Measurements from ENCODE around the gene HABP4.

The HABP4 gene

DNA sequence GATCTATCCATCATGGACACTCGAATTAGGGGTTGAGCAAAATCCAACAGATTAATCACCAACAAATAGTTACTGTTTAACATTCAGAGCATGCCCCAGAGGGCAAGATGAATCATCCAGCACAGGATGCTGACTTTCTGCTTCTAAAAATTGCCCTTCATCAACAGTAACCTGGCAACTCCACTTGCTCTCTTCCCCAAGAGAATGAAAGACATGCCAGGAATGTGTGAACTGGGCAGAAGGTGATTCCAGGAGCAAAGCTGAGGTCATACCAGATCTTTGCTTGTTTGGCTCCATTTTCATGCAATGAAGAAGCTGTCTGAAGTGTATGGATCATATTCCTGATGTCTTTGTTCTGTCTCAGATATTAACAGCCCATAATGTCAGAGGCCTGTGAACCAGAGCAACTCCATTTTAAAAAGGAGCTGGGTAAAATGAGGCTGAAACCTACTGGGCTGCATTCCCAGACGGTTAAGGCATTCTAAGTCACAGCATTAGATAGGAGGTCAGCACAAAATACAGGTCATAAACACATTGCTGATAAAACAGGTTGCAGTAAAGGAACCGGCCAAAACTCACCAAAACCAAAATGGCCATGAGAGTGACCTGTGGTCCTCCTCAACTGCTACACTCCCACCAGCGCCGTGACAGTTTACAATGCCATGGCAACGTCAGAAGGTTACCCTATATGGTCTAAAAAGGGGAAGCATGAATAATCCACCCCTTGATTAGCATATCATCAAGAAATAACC, 29.3 kb upstream of the HABP4 start:
- Mint-ChIP-seq H3K27me3 (ENCODE audit: low read depth) (no peaks in the 10 kb centered on the region), H3K9me3 (no peaks in the 10 kb centered on the region), H3K4me1 (ENCODE audit: low read depth) (peaks cover 32% of the 10 kb centered on the region), H3K27ac (peak overlapping the region; percentile 80), H3K4me3 (peak overlapping the region; percentile 62), H3K36me3 (ENCODE audit: low read depth) (peaks cover 10% of the 10 kb centered on the region)
- peak; percentile 32 for DNase-seq (ENCODE audit: low spot score)

DNA sequence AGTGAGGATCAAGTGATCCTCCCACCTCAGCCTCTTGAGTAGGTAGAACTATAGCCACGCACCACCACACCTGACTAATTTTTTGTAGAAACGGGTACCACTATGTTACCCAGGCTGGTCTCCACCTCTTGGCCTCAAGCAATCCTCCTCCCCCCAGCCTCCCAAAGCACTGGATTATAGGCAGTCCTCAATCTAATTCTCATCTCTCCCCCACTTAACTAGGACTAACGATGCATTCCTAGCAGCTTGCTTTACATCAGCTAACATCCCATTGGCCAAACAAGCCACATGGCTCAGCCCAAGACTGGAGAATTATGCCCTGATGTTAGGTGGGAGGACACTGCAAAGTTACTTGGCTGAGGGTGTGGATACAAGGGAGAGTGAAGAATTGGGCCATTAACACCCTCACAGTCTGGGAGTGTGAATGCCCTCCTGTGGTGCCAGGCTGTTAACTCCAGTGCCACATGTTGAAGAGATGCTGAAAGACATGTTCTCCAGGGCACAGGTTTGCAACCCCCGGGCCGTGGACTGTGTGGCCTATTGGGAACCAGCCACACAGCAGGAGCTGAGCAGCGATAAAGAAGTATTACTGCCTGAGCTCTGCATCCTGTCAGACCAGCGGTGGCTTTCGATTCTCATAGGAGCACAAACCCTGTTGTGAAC, 26.5 kb upstream of the HABP4 start:
- H3K4me3 Mint-ChIP-seq = no peak overlapping the region
- H3K4me1 Mint-ChIP-seq (ENCODE audit: low read depth) = peaks cover 26% of the 10 kb centered on the region
- H3K9me3 Mint-ChIP-seq = no peaks in the 10 kb centered on the region
- no peak for DNase-seq (ENCODE audit: low spot score)
- no peaks in the 10 kb centered on the region for H3K36me3 Mint-ChIP-seq (ENCODE audit: low read depth)
- H3K27me3 Mint-ChIP-seq (ENCODE audit: low read depth) = peaks cover 4% of the 10 kb centered on the region
- H3K27ac Mint-ChIP-seq = no peak overlapping the region

- no peak overlapping the region for H3K4me3 Mint-ChIP-seq
- no peaks in the 10 kb centered on the region for H3K36me3 Mint-ChIP-seq (ENCODE audit: low read depth)
- peaks cover 26% of the 10 kb centered on the region for H3K4me1 Mint-ChIP-seq (ENCODE audit: low read depth)
- DNase-seq (ENCODE audit: low spot score) = no peak
- peaks cover 4% of the 10 kb centered on the region for H3K27me3 Mint-ChIP-seq (ENCODE audit: low read depth)
- no peak overlapping the region for H3K27ac Mint-ChIP-seq
- H3K9me3 Mint-ChIP-seq = no peaks in the 10 kb centered on the region
Measured at GRCh38 chr9:96423985-96424336, 26.0 kb upstream of the HABP4 start.

- no peaks in the 10 kb centered on the region for H3K36me3 Mint-ChIP-seq (ENCODE audit: low read depth)
- no peak overlapping the region for H3K27ac Mint-ChIP-seq
- no peak for DNase-seq (ENCODE audit: low spot score)
- H3K4me3 Mint-ChIP-seq = no peak overlapping the region
- peaks cover 7% of the 10 kb centered on the region for H3K27me3 Mint-ChIP-seq (ENCODE audit: low read depth)
- H3K4me1 Mint-ChIP-seq (ENCODE audit: low read depth) = peaks cover 13% of the 10 kb centered on the region
- H3K9me3 Mint-ChIP-seq = no peaks in the 10 kb centered on the region
Measured at GRCh38 chr9:96425500-96426169, 24.3 kb upstream of the HABP4 start.

DNA sequence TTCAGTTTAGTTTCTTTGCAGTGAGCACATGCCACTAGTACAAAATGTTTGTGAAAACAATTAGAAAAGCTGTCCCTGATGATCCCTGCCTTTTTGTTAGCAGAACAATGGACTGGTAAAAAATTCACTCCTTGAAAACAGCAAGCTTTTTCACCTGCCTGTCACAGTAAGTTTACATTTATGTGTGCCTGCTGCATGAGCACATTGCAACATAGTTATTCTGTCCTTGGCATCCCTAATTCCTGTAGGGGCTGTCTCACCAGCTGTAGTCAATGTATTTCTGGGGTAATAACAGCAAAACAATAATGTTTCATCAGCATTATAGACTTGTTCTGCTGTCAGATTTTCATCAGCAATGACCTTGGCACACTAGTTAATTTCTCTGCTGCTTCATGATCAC, 20.2 kb upstream of the HABP4 start:
- Mint-ChIP-seq H3K36me3 (ENCODE audit: low read depth) (no peaks in the 10 kb centered on the region), H3K9me3 (no peaks in the 10 kb centered on the region), H3K4me3 (no peak overlapping the region), H3K4me1 (ENCODE audit: low read depth) (peaks cover 3% of the 10 kb centered on the region), H3K27ac (no peak overlapping the region), H3K27me3 (ENCODE audit: low read depth) (peaks cover 10% of the 10 kb centered on the region)
- DNase-seq (ENCODE audit: low spot score) = no peak

GRCh38 chr9:96430377-96430776, 19.6 kb upstream of the HABP4 start:
- Mint-ChIP-seq H3K27ac (no peak overlapping the region), H3K36me3 (ENCODE audit: low read depth) (no peaks in the 10 kb centered on the region), H3K4me3 (no peak overlapping the region), H3K4me1 (ENCODE audit: low read depth) (peaks cover 2% of the 10 kb centered on the region), H3K9me3 (no peaks in the 10 kb centered on the region), H3K27me3 (ENCODE audit: low read depth) (peaks cover 10% of the 10 kb centered on the region)
- no peak for DNase-seq (ENCODE audit: low spot score)

- Mint-ChIP-seq H3K4me3 (no peak overlapping the region), H3K27me3 (ENCODE audit: low read depth) (peaks cover 4% of the 10 kb centered on the region), H3K4me1 (ENCODE audit: low read depth) (no peaks in the 10 kb centered on the region), H3K36me3 (ENCODE audit: low read depth) (no peaks in the 10 kb centered on the region), H3K9me3 (no peaks in the 10 kb centered on the region), H3K27ac (no peak overlapping the region)
- DNase-seq (ENCODE audit: low spot score) = no peak
Measured at GRCh38 chr9:96435345-96435744, 14.6 kb upstream of the HABP4 start.

DNA sequence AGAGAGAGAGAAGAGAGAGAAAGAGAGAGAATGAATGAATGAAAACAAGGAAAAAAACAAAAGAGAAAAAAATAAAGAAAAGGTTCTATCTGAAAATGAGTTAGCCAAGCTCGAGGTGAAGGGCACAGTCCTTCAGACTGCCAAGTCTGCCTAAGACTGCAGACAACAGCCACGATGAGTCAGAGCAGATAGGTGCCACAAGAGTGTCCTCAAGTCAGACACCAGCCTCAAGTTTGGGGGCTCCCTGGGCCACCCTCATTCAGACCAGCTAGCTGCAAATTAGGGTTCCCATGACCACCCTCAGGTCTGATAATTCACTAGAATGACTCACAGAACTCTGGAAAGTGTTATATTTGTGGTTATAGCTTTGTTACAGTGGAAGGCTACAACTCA, 13.9 kb upstream of the HABP4 start:
- H3K27me3 Mint-ChIP-seq (ENCODE audit: low read depth) = peaks cover 3% of the 10 kb centered on the region
- no peaks in the 10 kb centered on the region for H3K4me1 Mint-ChIP-seq (ENCODE audit: low read depth)
- no peaks in the 10 kb centered on the region for H3K36me3 Mint-ChIP-seq (ENCODE audit: low read depth)
- H3K4me3 Mint-ChIP-seq = no peak overlapping the region
- no peak overlapping the region for H3K27ac Mint-ChIP-seq
- H3K9me3 Mint-ChIP-seq = no peaks in the 10 kb centered on the region
- DNase-seq (ENCODE audit: low spot score) = no peak

DNA sequence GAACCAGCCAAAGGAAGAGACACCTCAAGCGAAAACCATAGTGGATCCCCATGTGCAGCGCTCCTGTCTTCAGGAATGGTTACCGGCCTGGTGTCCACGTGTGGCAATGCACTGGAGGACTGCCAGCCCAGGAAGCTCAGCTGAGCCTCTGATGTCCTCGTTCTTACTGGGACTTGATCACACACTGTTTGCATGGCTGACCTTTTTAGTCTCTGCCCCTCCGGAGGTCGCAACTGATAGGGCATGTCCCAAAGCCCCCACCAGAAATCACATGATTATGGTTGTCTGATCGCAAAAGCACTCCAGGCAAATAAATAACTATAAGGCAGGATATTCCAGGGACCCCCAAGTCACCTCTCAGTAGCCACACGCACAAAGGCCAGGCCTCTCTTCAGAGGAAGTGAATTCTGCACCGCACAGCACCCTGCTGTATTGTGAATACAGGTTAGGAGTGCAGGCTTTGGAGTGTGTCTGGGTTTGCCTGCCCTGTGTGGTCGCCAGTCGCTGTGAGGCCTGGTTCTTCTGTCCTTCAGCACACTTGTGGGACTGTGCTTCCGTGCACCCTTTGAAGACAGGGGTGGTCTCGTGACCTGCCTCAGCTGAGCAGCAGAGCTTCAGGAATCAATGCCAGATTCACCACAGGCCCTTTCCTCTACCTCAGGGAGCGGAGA, 13.4 kb upstream of the HABP4 start:
- Mint-ChIP-seq H3K4me3 (no peak overlapping the region), H3K4me1 (ENCODE audit: low read depth) (no peaks in the 10 kb centered on the region), H3K9me3 (peaks cover 1% of the 10 kb centered on the region), H3K36me3 (ENCODE audit: low read depth) (no peaks in the 10 kb centered on the region), H3K27ac (no peak overlapping the region), H3K27me3 (ENCODE audit: low read depth) (peaks cover 3% of the 10 kb centered on the region)
- no peak for DNase-seq (ENCODE audit: low spot score)

DNA sequence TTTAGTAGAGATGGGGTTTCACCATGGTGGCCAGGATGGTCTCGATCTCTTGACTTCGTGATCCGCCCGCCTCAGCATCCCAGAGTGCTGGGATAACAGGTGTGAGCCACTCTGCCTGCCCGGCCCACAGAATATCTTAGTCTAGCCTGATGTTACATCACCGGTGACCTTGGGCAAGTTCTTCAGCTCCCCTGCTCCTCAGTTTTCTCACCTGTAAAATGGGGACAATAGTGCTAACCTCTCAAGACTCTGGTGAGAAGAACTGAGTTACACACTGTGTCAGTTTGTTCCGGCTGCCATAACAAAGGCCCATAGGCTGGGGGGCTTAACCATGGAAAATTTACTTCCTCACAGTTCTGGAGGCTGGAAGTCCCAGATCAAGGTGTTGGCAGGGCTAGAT, 12.5 kb upstream of the HABP4 start:
- no peaks in the 10 kb centered on the region for H3K4me1 Mint-ChIP-seq (ENCODE audit: low read depth)
- no peaks in the 10 kb centered on the region for H3K36me3 Mint-ChIP-seq (ENCODE audit: low read depth)
- no peak for DNase-seq (ENCODE audit: low spot score)
- H3K27ac Mint-ChIP-seq = no peak overlapping the region
- H3K4me3 Mint-ChIP-seq = no peak overlapping the region
- H3K27me3 Mint-ChIP-seq (ENCODE audit: low read depth) = peaks cover 3% of the 10 kb centered on the region
- H3K9me3 Mint-ChIP-seq = peaks cover 3% of the 10 kb centered on the region

DNA sequence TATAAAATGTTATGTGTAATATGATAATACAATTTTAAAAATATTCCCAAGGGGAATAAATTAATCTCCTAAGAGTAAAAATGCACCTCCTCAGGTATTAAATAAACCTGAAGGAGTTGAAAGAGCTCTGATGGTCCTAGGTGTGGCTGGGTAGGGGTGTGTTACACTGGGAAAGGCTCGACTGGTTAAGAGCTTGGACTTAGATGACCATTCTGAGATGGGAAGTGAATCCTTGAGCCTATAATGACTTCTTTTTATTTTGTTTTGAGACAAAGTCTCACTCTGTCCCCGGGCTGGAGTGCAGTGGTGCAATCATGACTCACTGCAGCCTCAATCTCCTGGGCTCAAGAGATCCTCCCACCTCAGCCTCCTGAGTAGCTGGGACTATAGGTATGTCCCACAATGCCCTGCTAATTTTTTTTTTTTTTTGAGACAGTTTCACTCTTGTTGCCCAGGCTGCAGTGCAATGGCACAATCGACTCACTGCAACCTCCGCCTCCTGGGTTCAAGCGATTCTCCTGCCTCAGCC, 9.2 kb upstream of the HABP4 start:
- peaks cover 3% of the 10 kb centered on the region for H3K9me3 Mint-ChIP-seq
- no peak overlapping the region for H3K4me3 Mint-ChIP-seq
- no peak for DNase-seq (ENCODE audit: low spot score)
- H3K4me1 Mint-ChIP-seq (ENCODE audit: low read depth) = no peaks in the 10 kb centered on the region
- H3K36me3 Mint-ChIP-seq (ENCODE audit: low read depth) = no peaks in the 10 kb centered on the region
- H3K27ac Mint-ChIP-seq = no peak overlapping the region
- no peaks in the 10 kb centered on the region for H3K27me3 Mint-ChIP-seq (ENCODE audit: low read depth)

- DNase-seq (ENCODE audit: low spot score) = peak; percentile 19
- no peaks in the 10 kb centered on the region for H3K4me1 Mint-ChIP-seq (ENCODE audit: low read depth)
Measured at GRCh38 chr9:96441798-96442445, 8.0 kb upstream of the HABP4 start.

DNA sequence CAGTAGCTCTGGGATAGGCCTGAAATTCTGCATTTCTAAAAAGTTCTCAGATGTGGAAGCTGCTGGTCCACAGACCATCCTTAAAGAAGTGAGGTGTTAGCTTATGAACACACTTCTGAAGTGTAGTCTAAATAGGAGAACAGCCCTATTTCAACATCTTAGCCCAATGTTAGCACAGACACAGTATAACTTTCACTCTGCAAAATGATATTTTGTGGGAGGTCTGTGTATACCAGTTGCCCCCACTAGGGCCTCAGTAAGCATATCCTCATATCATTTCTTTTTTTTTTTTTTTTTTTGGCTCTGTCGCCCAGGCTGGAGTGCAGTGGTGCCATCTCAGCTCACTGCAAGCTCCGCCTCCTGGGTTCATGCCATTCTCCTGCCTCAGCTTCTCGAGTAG, 7.5 kb upstream of the HABP4 start:
- peaks cover 2% of the 10 kb centered on the region for H3K4me1 Mint-ChIP-seq (ENCODE audit: low read depth)
- H3K9me3 Mint-ChIP-seq = peaks cover 3% of the 10 kb centered on the region
- H3K36me3 Mint-ChIP-seq (ENCODE audit: low read depth) = no peaks in the 10 kb centered on the region
- no peak for DNase-seq (ENCODE audit: low spot score)
- no peak overlapping the region for H3K4me3 Mint-ChIP-seq
- no peak overlapping the region for H3K27ac Mint-ChIP-seq
- peaks cover 3% of the 10 kb centered on the region for H3K27me3 Mint-ChIP-seq (ENCODE audit: low read depth)

More at GRCh38 chr9:96441798-96442445, 8.0 kb upstream of the HABP4 start:
- peaks cover 3% of the 10 kb centered on the region for H3K27me3 Mint-ChIP-seq (ENCODE audit: low read depth)
- no peak overlapping the region for H3K4me3 Mint-ChIP-seq
- H3K27ac Mint-ChIP-seq = no peak overlapping the region
- H3K36me3 Mint-ChIP-seq (ENCODE audit: low read depth) = no peaks in the 10 kb centered on the region
- H3K9me3 Mint-ChIP-seq = peaks cover 3% of the 10 kb centered on the region
